ENCODE data around the gene SHTN1.

DNA sequence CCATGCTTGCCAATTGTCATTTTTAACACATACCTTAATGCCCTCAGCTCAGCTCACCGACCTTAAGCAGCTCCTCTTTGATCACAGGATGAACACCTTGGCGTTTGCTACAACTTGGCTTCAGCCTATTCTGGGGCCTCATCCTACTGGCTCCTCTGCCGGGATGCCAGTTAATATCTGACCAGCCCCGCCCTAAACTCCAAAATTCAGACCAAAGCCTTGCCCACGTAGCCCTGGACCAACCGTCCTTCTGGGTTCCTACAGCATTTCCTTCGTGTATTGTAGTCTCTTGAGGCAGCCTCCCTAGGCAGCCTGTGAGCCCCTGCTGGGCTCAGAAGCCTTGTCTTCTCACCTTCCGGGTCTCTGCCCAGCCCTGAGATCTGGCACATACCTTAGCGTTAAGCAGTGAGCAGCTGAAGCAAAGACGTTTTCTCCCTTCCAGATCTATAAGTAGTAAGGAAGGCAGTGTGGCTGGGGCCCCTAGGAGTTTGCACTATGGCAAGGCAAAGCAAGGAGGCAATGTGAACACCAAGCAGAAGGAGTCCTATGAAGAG, 154.9 kb downstream of the SHTN1 start:
- TF ChIP-seq EZH2 (IDR thresholded peaks at IDR 0.05) = no peak
- TF ChIP-seq POLR2AphosphoS5 (IDR thresholded peaks at IDR 0.05; ENCODE audit: borderline replicate concordance, low read depth, low read length) = no peak
- no peak for TF ChIP-seq FOXP2 (optimal IDR thresholded peaks at IDR 0.05; ENCODE audit: control extremely low read depth, extremely low read length, insufficient read depth)

All from SK-N-MC (cell line).